B cell (primary cell): ENCODE data around the gene MAP7D2. TPM values are rescaled to one million over a fixed set of nuclear protein-coding genes. Genes with fewer than 3 reads are reported as not detected.

Experiments
- ATAC-seq: fragments of 200-7000 bp; cut with Tn5 transposase; one replicate; pipeline ENCODE4 v1.10.0; 2021; ENCODE audit warnings: low read depth, mild to moderate bottlenecking, moderate number of reproducible peaks, moderate library complexity
- CTCF ChIA-PET: fragments of 350-600 bp; sonication (Branson Sonifier 250); formaldehyde crosslinking; loops from one replicate; lab custom pipeline; 2021; ENCODE audit warnings: antibody characterized with exemption, inconsistent platforms; lab: Charles Lee
- POLR2A ChIA-PET: fragments of 350-600 bp; sonication (Branson Sonifier 250); formaldehyde crosslinking; loops from one replicate; lab custom pipeline; 2021; ENCODE audit warnings: antibody characterized with exemption; lab: Charles Lee
- DNase-seq: peaks from one replicate; pipeline ENCODE4 v3.0.0; 2013
- H2AFZ ChIP-seq: 2 replicates; pipeline ENCODE4 v1.6.1; 2012; ENCODE audit warnings: mild to moderate bottlenecking, low read depth, low read length; ENCODE audit not compliant: insufficient read depth, poor library complexity, severe bottlenecking
- H3K27ac ChIP-seq, 2 donors: 1 replicate in 1 of 2; 2 replicates in 1 of 2; pipeline ENCODE4 v1.5.1; 2012 to 2013; ENCODE audit warnings: low read length in 2 of 2, mild to moderate bottlenecking in 2 of 2, moderate library complexity in 1 of 2
- H3K27me3 ChIP-seq, 4 experiments: fragments of 200-600 bp in 1 of 4; sonication (generic) in 1 of 4; replicated peaks in 1 of 4; 1 replicate in 2 of 4; 2 replicates in 2 of 4; pipeline versions ENCODE4 v1.6.1 to v1.7.0; 2013 to 2016; ENCODE audit warnings: low read length in 3 of 4, mild to moderate bottlenecking in 2 of 4, mixed read lengths in 1 of 4, moderate library complexity in 1 of 4; ENCODE audit not compliant: insufficient read depth in 4 of 4, control insufficient read depth in 3 of 4; ENCODE audit errors: control extremely low read depth in 1 of 4
- H3K36me3 ChIP-seq, 2 experiments: replicated peaks in 1 of 2; 1 replicate in 1 of 2; 2 replicates in 1 of 2; pipeline versions ENCODE4 v1.6.1 to v1.7.1; 2013; ENCODE audit warnings: low read length in 1 of 2; ENCODE audit not compliant: insufficient read depth in 2 of 2, control insufficient read depth in 1 of 2; ENCODE audit errors: control extremely low read depth in 1 of 2, extremely low read depth in 1 of 2
- H3K4me1 ChIP-seq, 2 donors: fragments of 200-600 bp in 1 of 2; sonication (generic) in 1 of 2; 1 replicate in 1 of 2; 2 replicates in 1 of 2; pipeline versions ENCODE4 v1.5.1 to v1.6.1; 2013 to 2017; ENCODE audit warnings: low read length in 2 of 2; ENCODE audit not compliant: control insufficient read depth in 2 of 2, insufficient read depth in 2 of 2
- H3K4me2 ChIP-seq: replicated peaks from 2 replicates; pipeline ENCODE3; 2012; ENCODE audit warnings: mild to moderate bottlenecking, low read depth, low read length; ENCODE audit not compliant: poor library complexity, severe bottlenecking
- H3K4me3 ChIP-seq, 5 experiments: fragments of 200-600 bp in 1 of 5; sonication (generic) in 1 of 5; 1 replicate in 3 of 5; 2 replicates in 2 of 5; pipeline versions ENCODE4 v1.5.1 to v1.7.0; 2011 to 2016; ENCODE audit warnings: low read length in 4 of 5, mild to moderate bottlenecking in 4 of 5, low read depth in 2 of 5, control low read depth in 1 of 5, moderate library complexity in 1 of 5; ENCODE audit not compliant: insufficient read depth in 1 of 5; ENCODE audit errors: control extremely low read depth in 1 of 5, extremely low read depth in 1 of 5
- H3K79me2 ChIP-seq: fragments of 200-600 bp; sonication (generic); one replicate; pipeline ENCODE4 v1.6.0; 2016; ENCODE audit warnings: low read length; ENCODE audit not compliant: control insufficient read depth, insufficient read depth
- H3K9ac ChIP-seq: fragments of 200-600 bp; sonication (generic); 2 replicates; pipeline ENCODE4 v1.6.1; 2017; ENCODE audit warnings: mild to moderate bottlenecking, low read length, moderate library complexity
- H3K9me3 ChIP-seq, 3 donors: one replicate each; pipeline versions ENCODE4 v1.6.1 to v1.7.1; 2013; ENCODE audit warnings: low read length in 2 of 3; ENCODE audit not compliant: control insufficient read depth in 2 of 3, insufficient read depth in 1 of 3; ENCODE audit errors: control extremely low read depth in 1 of 3
- H4K20me1 ChIP-seq: 2 replicates; pipeline ENCODE4 v1.6.0; 2012; ENCODE audit warnings: mild to moderate bottlenecking, low read length; ENCODE audit not compliant: insufficient read depth, control insufficient read depth, poor library complexity, severe bottlenecking
- H3K27ac Mint-ChIP-seq: one replicate; pipeline ENCODE4 v1.8.0; 2021; ENCODE audit warnings: mixed read lengths
- H3K27me3 Mint-ChIP-seq: one replicate; pipeline ENCODE4 v1.8.0; 2021; ENCODE audit warnings: mixed read lengths
- H3K4me1 Mint-ChIP-seq: one replicate; pipeline ENCODE4 v1.8.0; 2021; ENCODE audit warnings: mixed read lengths
- H3K4me3 Mint-ChIP-seq: one replicate; pipeline ENCODE4 v1.8.0; 2021; ENCODE audit warnings: mixed read lengths
- H3K9me3 Mint-ChIP-seq: one replicate; pipeline ENCODE4 v1.8.0; 2022; ENCODE audit warnings: mixed read lengths; ENCODE audit not compliant: insufficient read depth
- EZH2 ChIP-seq: IDR thresholded peaks from 2 replicates; pipeline ENCODE4 v1.6.1; 2012; ENCODE audit warnings: borderline replicate concordance, low read depth, mild to moderate bottlenecking, moderate library complexity, low read length; ENCODE audit not compliant: insufficient read depth, poor library complexity, severe bottlenecking
- WGBS: methylation state at CpG from one replicate; pipeline ENCODE4 v1.1.5; 2013; ENCODE audit warnings: missing lambda C conversion rate; ENCODE audit not compliant: insufficient coverage; 5-methylcytosine and 5-hydroxymethylcytosine counted together
- intact Hi-C: fragments of 100-400 bp; cut with micrococcal nuclease; formaldehyde crosslinking; loops from one replicate; pipeline ENCODE4 v1.10.0; 2022
- polyA plus RNA-seq: library from polyadenylated mRNA; depleted of rRNA; stranded (reverse); fragments of >200 nt; gene quantifications from 2 replicates; pipeline ENCODE4 v1.2.3, GENCODE V29; 2012
- total RNA-seq, 2 donors: library from RNA; stranded (reverse); fragments of 120-200 nt in 1 of 2; gene quantifications; 1 replicate in 1 of 2; 2 replicates in 1 of 2; pipeline versions ENCODE4 v1.2.3 to v1.2.4, GENCODE V29; 2013 to 2022
- TF ChIP-seq, protein P1 (sequence below): fragments of 200-600 bp; IDR thresholded peaks from one replicate; pipeline ENCODE4 v1.8.0; 2022; ENCODE audit warnings: antibody characterized with exemption, mild to moderate bottlenecking

The MAP7D2 gene
- total and polyA plus RNA-seq, 2 donors (not counting 1 experiment from before 2014, with no cell fraction given): 0.54 TPM; not detected in 1

DNA sequence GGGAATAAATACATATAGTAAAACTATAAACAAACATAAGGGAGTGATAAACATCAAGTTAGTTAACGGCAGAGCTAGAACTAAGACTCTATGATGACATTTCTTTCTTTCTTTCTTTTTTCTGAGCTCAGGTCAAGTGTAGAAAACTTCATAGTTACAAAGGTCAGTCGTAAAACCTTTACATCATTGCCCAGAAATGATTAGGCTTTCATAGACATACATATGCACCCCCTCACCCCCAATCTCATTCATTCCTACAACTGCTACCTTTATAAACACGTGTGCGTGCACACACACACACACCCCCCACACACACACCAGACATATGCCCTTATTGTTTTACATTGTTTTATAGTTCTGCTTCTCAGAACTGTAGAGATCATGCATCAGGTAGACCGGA is 19.2 kb upstream of the MAP7D2 start:
- Mint-ChIP-seq H3K4me1 (peaks cover 19% of the 10 kb centered on the region), H3K4me3 (no peak overlapping the region), H3K9me3 (no peaks in the 10 kb centered on the region), H3K27me3 (no peaks in the 10 kb centered on the region), H3K27ac (no peak overlapping the region)
- H3K36me3 ChIP-seq: peaks cover 8 to 27% of the 10 kb centered on the region in 2 experiments
- H3K9ac ChIP-seq: no peak overlapping the region
- POLR2A ChIA-PET: no interaction called here
- H3K4me1 ChIP-seq: peaks cover 15 to 16% of the 10 kb centered on the region in 2 donors
- H4K20me1 ChIP-seq: peaks cover 15% of the 10 kb centered on the region
- DNase-seq: no peak
- CTCF ChIA-PET: no interaction called here
- H3K27ac ChIP-seq: no peak overlapping the region
- H3K4me3 ChIP-seq: no peak overlapping the region
- TF ChIP-seq, protein P1, sequence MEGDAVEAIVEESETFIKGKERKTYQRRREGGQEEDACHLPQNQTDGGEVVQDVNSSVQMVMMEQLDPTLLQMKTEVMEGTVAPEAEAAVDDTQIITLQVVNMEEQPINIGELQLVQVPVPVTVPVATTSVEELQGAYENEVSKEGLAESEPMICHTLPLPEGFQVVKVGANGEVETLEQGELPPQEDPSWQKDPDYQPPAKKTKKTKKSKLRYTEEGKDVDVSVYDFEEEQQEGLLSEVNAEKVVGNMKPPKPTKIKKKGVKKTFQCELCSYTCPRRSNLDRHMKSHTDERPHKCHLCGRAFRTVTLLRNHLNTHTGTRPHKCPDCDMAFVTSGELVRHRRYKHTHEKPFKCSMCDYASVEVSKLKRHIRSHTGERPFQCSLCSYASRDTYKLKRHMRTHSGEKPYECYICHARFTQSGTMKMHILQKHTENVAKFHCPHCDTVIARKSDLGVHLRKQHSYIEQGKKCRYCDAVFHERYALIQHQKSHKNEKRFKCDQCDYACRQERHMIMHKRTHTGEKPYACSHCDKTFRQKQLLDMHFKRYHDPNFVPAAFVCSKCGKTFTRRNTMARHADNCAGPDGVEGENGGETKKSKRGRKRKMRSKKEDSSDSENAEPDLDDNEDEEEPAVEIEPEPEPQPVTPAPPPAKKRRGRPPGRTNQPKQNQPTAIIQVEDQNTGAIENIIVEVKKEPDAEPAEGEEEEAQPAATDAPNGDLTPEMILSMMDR: no peak
- TF ChIP-seq EZH2: no peak
- H3K9me3 ChIP-seq: no peaks in the 10 kb centered on the region
- intact Hi-C loops: no loop called here
- WGBS: no CpG with 5 or more reads among the region's 5 CpGs
- H3K4me2 ChIP-seq: no peak overlapping the region
- ATAC-seq: no peak
- no peak overlapping the region for H2AFZ ChIP-seq
- H3K79me2 ChIP-seq: peaks cover 39% of the 10 kb centered on the region
- H3K27me3 ChIP-seq: no peaks in the 10 kb centered on the region

DNA sequence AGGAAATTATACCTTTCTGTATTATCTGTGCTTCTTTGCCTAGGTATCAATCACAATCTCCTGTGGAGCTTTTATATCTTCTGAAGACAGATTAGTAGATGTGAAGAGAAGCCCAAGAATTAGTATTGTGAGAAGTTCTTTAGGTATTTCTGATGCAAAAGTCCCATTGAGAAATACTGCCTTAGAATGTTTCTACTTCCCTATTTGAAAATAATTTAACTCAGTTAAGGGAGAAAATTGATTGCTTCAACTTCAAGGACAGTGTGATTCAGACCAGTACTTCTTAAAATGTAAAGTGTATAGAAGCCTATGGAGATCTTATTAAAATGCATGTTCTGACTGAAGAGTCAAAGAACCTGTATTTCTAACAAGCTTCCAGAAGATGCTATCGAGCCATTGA is 16.0 kb upstream of the MAP7D2 start:
- POLR2A ChIA-PET: no interaction called here
- Histone ChIP-seq H3K36me3 (peaks cover 6 to 39% of the 10 kb centered on the region in 2 experiments), H2AFZ (no peak overlapping the region), H3K79me2 (peaks cover 9% of the 10 kb centered on the region), H3K4me1 (no peaks in the 10 kb centered on the region), H3K27me3 (no peaks in the 10 kb centered on the region), H3K4me3 (no peak overlapping the region), H3K9ac (no peak overlapping the region), H3K27ac (no peak overlapping the region), H4K20me1 (peaks cover 7% of the 10 kb centered on the region), H3K9me3 (no peaks in the 10 kb centered on the region), H3K4me2 (no peak overlapping the region)
- no peak overlapping the region for H3K27ac Mint-ChIP-seq
- no peak for DNase-seq
- H3K27me3 Mint-ChIP-seq: no peaks in the 10 kb centered on the region
- no peak for TF ChIP-seq EZH2
- ATAC-seq: no peak
- no peaks in the 10 kb centered on the region for H3K9me3 Mint-ChIP-seq
- CTCF ChIA-PET: no interaction called here
- intact Hi-C loops: no loop called here
- H3K4me1 Mint-ChIP-seq: peaks cover 3% of the 10 kb centered on the region
- WGBS: no CpG with 5 or more reads among the region's 1 CpG
- no peak overlapping the region for H3K4me3 Mint-ChIP-seq
